Measurements from ENCODE around the gene OR9Q1.

The OR9Q1 gene

GRCh38 chr11:58060535-58060934 lies 36.9 kb downstream of the OR9Q1 start:
- no peak for TF ChIP-seq EZH2phosphoT487 (IDR thresholded peaks at IDR 0.05; ENCODE audit: borderline replicate concordance)
- TF ChIP-seq, protein P1, sequence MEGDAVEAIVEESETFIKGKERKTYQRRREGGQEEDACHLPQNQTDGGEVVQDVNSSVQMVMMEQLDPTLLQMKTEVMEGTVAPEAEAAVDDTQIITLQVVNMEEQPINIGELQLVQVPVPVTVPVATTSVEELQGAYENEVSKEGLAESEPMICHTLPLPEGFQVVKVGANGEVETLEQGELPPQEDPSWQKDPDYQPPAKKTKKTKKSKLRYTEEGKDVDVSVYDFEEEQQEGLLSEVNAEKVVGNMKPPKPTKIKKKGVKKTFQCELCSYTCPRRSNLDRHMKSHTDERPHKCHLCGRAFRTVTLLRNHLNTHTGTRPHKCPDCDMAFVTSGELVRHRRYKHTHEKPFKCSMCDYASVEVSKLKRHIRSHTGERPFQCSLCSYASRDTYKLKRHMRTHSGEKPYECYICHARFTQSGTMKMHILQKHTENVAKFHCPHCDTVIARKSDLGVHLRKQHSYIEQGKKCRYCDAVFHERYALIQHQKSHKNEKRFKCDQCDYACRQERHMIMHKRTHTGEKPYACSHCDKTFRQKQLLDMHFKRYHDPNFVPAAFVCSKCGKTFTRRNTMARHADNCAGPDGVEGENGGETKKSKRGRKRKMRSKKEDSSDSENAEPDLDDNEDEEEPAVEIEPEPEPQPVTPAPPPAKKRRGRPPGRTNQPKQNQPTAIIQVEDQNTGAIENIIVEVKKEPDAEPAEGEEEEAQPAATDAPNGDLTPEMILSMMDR (conservative IDR thresholded peaks at IDR 0.05; ENCODE audit: low read length) = no peak
- peaks cover 5% of the 10 kb centered on the region for H3K4me1 ChIP-seq (ENCODE audit: insufficient read depth, low read length, poor library complexity, severe bottlenecking)
- no peak overlapping the region for H2AFZ ChIP-seq (ENCODE audit: low read length)
- H3K9me2 ChIP-seq (replicated peaks; ENCODE audit: low read depth, low read length) = no peaks in the 10 kb centered on the region
- no peaks in the 10 kb centered on the region for H3K9me3 ChIP-seq (ENCODE audit: insufficient read depth, low read depth, low read length)
- no peak overlapping the region for H3K4me3 ChIP-seq (ENCODE audit: low read length, poor library complexity, severe bottlenecking)
- no peak overlapping the region for H3K9ac ChIP-seq (ENCODE audit: low read depth, low read length, poor library complexity, severe bottlenecking)
- H3K27me3 ChIP-seq (ENCODE audit: insufficient read depth, low read length, poor library complexity, severe bottlenecking) = no peaks in the 10 kb centered on the region
- no peaks in the 10 kb centered on the region for H3K79me2 ChIP-seq (ENCODE audit: insufficient read depth, low read length)
- no peaks in the 10 kb centered on the region for H4K20me1 ChIP-seq (ENCODE audit: insufficient read depth, low read length, poor library complexity, severe bottlenecking)
- H3F3A ChIP-seq (ENCODE audit: low read depth) = no peaks in the 10 kb centered on the region
- no peak overlapping the region for H3K4me2 ChIP-seq (ENCODE audit: low read depth, low read length, poor library complexity, severe bottlenecking)
- H3K36me3 ChIP-seq (ENCODE audit: insufficient read depth, low read length) = no peaks in the 10 kb centered on the region

GRCh38 chr11:58060939-58061672 lies 37.4 kb downstream of the OR9Q1 start:
- Histone ChIP-seq H3K9me3 (ENCODE audit: insufficient read depth, low read depth, low read length) (no peaks in the 10 kb centered on the region), H3K36me3 (ENCODE audit: insufficient read depth, low read length) (no peaks in the 10 kb centered on the region), H3K9me2 (replicated peaks; ENCODE audit: low read depth, low read length) (no peaks in the 10 kb centered on the region), H4K20me1 (ENCODE audit: insufficient read depth, low read length, poor library complexity, severe bottlenecking) (no peaks in the 10 kb centered on the region), H3K4me2 (ENCODE audit: low read depth, low read length, poor library complexity, severe bottlenecking) (no peak overlapping the region), H2AFZ (ENCODE audit: low read length) (no peak overlapping the region), H3K9ac (ENCODE audit: low read depth, low read length, poor library complexity, severe bottlenecking) (no peak overlapping the region), H3K4me1 (ENCODE audit: insufficient read depth, low read length, poor library complexity, severe bottlenecking) (peaks cover 6% of the 10 kb centered on the region), H3K79me2 (ENCODE audit: insufficient read depth, low read length) (no peaks in the 10 kb centered on the region), H3F3A (ENCODE audit: low read depth) (no peaks in the 10 kb centered on the region), H3K4me3 (ENCODE audit: low read length, poor library complexity, severe bottlenecking) (no peak overlapping the region), H3K27me3 (ENCODE audit: insufficient read depth, low read length, poor library complexity, severe bottlenecking) (no peaks in the 10 kb centered on the region)
- no peak for TF ChIP-seq EZH2phosphoT487 (IDR thresholded peaks at IDR 0.05; ENCODE audit: borderline replicate concordance)
- TF ChIP-seq, protein P1 (conservative IDR thresholded peaks at IDR 0.05; ENCODE audit: low read length) = no peak

- TF ChIP-seq, protein P1 (conservative IDR thresholded peaks at IDR 0.05; ENCODE audit: low read length) = no peak
- no peak for TF ChIP-seq EZH2phosphoT487 (IDR thresholded peaks at IDR 0.05; ENCODE audit: borderline replicate concordance)
- Histone ChIP-seq H3K79me2 (ENCODE audit: insufficient read depth, low read length) (no peaks in the 10 kb centered on the region), H3K36me3 (ENCODE audit: insufficient read depth, low read length) (no peaks in the 10 kb centered on the region), H2AFZ (ENCODE audit: low read length) (no peak overlapping the region), H3K9me2 (replicated peaks; ENCODE audit: low read depth, low read length) (no peaks in the 10 kb centered on the region), H3K4me2 (ENCODE audit: low read depth, low read length, poor library complexity, severe bottlenecking) (no peak overlapping the region), H3F3A (ENCODE audit: low read depth) (no peaks in the 10 kb centered on the region), H4K20me1 (ENCODE audit: insufficient read depth, low read length, poor library complexity, severe bottlenecking) (no peaks in the 10 kb centered on the region), H3K4me1 (ENCODE audit: insufficient read depth, low read length, poor library complexity, severe bottlenecking) (peaks cover 10% of the 10 kb centered on the region), H3K27me3 (ENCODE audit: insufficient read depth, low read length, poor library complexity, severe bottlenecking) (no peaks in the 10 kb centered on the region), H3K9me3 (ENCODE audit: insufficient read depth, low read depth, low read length) (no peaks in the 10 kb centered on the region), H3K9ac (ENCODE audit: low read depth, low read length, poor library complexity, severe bottlenecking) (no peak overlapping the region), H3K4me3 (ENCODE audit: low read length, poor library complexity, severe bottlenecking) (no peak overlapping the region)
Observed at GRCh38 chr11:58061813-58062212, 38.1 kb downstream of the OR9Q1 start.

All from Loucy (cell line).